Prostate gland (tissue), 2 donors: Measurements from ENCODE around the gene TMC3.

Experiments used
- POLR2A ChIP-seq: fragments of 450-650 bp; IDR thresholded peaks from one replicate; pipeline ENCODE4 v1.6.1; 2016; ENCODE audit warnings: antibody characterized with exemption, mild to moderate bottlenecking
- POLR2AphosphoS5 ChIP-seq: sonication (generic); formaldehyde crosslinking; IDR thresholded peaks from one replicate; pipeline ENCODE4 v1.6.1; 2017; ENCODE audit warnings: antibody characterized with exemption
- TF ChIP-seq, protein P1 (sequence below), 4 experiments: fragments of 200-600 bp in 2 of 4; fragments of 450-650 bp in 2 of 4; sonication (generic) in 2 of 4; IDR thresholded peaks; 1 replicate in 3 of 4; 2 replicates in 1 of 4; pipeline ENCODE4 v1.5.1; 2016 to 2019; ENCODE audit warnings: antibody characterized with exemption in 4 of 4, mild to moderate bottlenecking in 2 of 4, moderate library complexity in 2 of 4

DNA sequence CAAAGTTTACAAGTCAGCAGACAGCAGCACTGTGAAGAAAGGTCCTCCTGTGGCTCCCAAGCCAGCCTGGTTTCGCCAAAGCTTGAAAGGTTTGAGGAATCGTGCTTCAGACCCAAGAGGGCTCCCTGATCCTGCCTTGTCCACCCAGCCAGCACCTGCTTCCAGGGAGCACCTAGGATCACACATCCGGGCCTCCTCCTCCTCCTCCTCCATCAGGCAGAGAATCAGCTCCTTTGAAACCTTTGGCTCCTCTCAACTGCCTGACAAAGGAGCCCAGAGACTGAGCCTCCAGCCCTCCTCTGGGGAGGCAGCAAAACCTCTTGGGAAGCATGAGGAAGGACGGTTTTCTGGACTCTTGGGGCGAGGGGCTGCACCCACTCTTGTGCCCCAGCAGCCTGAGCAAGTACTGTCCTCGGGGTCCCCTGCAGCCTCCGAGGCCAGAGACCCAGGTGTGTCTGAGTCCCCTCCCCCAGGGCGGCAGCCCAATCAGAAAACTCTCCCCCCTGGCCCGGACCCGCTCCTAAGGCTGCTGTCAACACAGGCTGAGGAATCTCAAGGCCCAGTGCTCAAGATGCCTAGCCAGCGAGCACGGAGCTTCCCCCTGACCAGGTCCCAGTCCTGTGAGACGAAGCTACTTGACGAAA is 74.3 kb downstream of the TMC3 start:
- TF ChIP-seq, protein P1, sequence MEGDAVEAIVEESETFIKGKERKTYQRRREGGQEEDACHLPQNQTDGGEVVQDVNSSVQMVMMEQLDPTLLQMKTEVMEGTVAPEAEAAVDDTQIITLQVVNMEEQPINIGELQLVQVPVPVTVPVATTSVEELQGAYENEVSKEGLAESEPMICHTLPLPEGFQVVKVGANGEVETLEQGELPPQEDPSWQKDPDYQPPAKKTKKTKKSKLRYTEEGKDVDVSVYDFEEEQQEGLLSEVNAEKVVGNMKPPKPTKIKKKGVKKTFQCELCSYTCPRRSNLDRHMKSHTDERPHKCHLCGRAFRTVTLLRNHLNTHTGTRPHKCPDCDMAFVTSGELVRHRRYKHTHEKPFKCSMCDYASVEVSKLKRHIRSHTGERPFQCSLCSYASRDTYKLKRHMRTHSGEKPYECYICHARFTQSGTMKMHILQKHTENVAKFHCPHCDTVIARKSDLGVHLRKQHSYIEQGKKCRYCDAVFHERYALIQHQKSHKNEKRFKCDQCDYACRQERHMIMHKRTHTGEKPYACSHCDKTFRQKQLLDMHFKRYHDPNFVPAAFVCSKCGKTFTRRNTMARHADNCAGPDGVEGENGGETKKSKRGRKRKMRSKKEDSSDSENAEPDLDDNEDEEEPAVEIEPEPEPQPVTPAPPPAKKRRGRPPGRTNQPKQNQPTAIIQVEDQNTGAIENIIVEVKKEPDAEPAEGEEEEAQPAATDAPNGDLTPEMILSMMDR (IDR thresholded peaks at IDR 0.05) = no peak
- TF ChIP-seq POLR2A = no peak
- no peak for TF ChIP-seq POLR2AphosphoS5
